Stimulated activated CD4-positive, alpha-beta T cell treated with anti-CD3 and anti-CD28 coated beads, Interleukin-1b, Interleukin-23, amount 100 ng/mL, for 4 hours (primary cell): ENCODE measurements around the gene FAHD2A.
A peak's percentile ranks its signal among the peaks of the same experiment; 100 is the strongest.
"Not testable (repeated sequence)": the region's sequence is repeated elsewhere in the genome, so short reads cannot be mapped to it uniquely, and the experiment has no call there.

Experiments used
- DNase-seq, 2 donors: peaks; one replicate each; pipeline ENCODE4 v3.0.0-alpha.2; 2020; ENCODE audit warnings: low read depth in 2 of 2

The FAHD2A gene

GRCh38 chr2:95402370-95403203, at the start of gene FAHD2A:
TSS of gene FAHD2A (plus strand) at chr2:95402708. CDS start at chr2:95405559, 2,851 bp downstream.
- DNase-seq, result peak; percentile 85 to 97

- DNase-seq, result no peak
Measured at GRCh38 chr2:95353055-95353575, 49.4 kb upstream of the FAHD2A start.

- no peak for DNase-seq
Measured at GRCh38 chr2:95353613-95354468, 48.7 kb upstream of the FAHD2A start.

GRCh38 chr2:95354469-95354901, 48.0 kb upstream of the FAHD2A start:
- no peak for DNase-seq

- DNase-seq, result no peak
Measured at GRCh38 chr2:95354925-95355324, 47.6 kb upstream of the FAHD2A start.

GRCh38 chr2:95355486-95355885, 47.0 kb upstream of the FAHD2A start:
- not testable (repeated sequence) for DNase-seq

- DNase-seq, result no peak
Measured at GRCh38 chr2:95356821-95357700, 45.4 kb upstream of the FAHD2A start.

GRCh38 chr2:95357717-95358280, 44.7 kb upstream of the FAHD2A start:
- no peak for DNase-seq

GRCh38 chr2:95359031-95359430, 43.5 kb upstream of the FAHD2A start:
- DNase-seq, result no peak

- DNase-seq, result no peak
Measured at GRCh38 chr2:95359501-95359930, 43.0 kb upstream of the FAHD2A start.

- no peak for DNase-seq
Measured at GRCh38 chr2:95361216-95361980, 41.1 kb upstream of the FAHD2A start.

- no peak for DNase-seq
Measured at GRCh38 chr2:95362486-95362885, 40.0 kb upstream of the FAHD2A start.

GRCh38 chr2:95366514-95366913, 36.0 kb upstream of the FAHD2A start:
- no peak for DNase-seq

GRCh38 chr2:95372216-95372829, 30.2 kb upstream of the FAHD2A start:
- DNase-seq, result no peak

GRCh38 chr2:95372845-95373244, 29.7 kb upstream of the FAHD2A start:
- no peak for DNase-seq

- no peak for DNase-seq
Measured at GRCh38 chr2:95374029-95374428, 28.5 kb upstream of the FAHD2A start.

- no peak for DNase-seq
Measured at GRCh38 chr2:95374451-95374920, 28.0 kb upstream of the FAHD2A start.

- no peak for DNase-seq
Measured at GRCh38 chr2:95374921-95375471, 27.5 kb upstream of the FAHD2A start.

- no peak for DNase-seq
Measured at GRCh38 chr2:95375532-95376150, 26.9 kb upstream of the FAHD2A start.
